Measurements from ENCODE around the gene NUSAP1.
A peak's percentile ranks its signal among the peaks of the same experiment; 100 is the strongest.
"Not testable (repeated sequence)": the region's sequence is repeated elsewhere in the genome, so short reads cannot be mapped to it uniquely, and the experiment has no call there.

Gene NUSAP1

DNA sequence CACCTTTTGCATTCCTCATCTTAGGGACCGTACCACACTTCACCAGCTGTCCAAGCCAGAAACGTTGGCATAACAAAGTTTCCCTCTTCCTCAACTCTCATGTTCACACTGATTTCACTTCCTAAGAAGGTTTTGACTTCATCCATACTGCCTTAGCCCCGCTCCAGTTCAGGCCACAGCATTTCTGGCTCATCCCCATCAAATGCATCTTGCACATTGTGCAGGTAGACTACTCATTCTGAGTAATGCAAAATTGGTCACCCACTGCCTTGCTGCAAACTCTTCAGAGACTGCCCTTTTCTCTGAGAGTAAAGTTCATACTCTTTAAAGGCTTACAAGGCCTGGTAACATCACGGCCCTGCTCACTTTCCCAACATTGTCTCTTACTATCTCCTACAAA, 8.8 kb downstream of the NUSAP1 start:
- Mint-ChIP-seq H3K36me3 (peaks cover 12 to 18% of the 10 kb centered on the region in 2 donors), H3K4me1 (peaks cover 6 to 7% of the 10 kb centered on the region in 2 donors), H3K27ac (no peak overlapping the region), H3K4me3 (no peak overlapping the region), H3K9me3 (no peaks in the 10 kb centered on the region), H3K27me3 (no peaks in the 10 kb centered on the region)
- DNase-seq, result no peak
- ATAC-seq (replicated peaks), result no peak

- DNase-seq, result no peak
- no peaks in the 10 kb centered on the region for H3K27me3 Mint-ChIP-seq
- no peak overlapping the region for H3K4me3 Mint-ChIP-seq
- H3K36me3 Mint-ChIP-seq, result peaks cover 15 to 24% of the 10 kb centered on the region in 2 donors
- no peak overlapping the region for H3K27ac Mint-ChIP-seq
- ATAC-seq (replicated peaks), result no peak
- no peaks in the 10 kb centered on the region for H3K4me1 Mint-ChIP-seq
- H3K9me3 Mint-ChIP-seq, result no peaks in the 10 kb centered on the region
Measured at GRCh38 chr15:41347236-41347635, 14.6 kb downstream of the NUSAP1 start.

DNA sequence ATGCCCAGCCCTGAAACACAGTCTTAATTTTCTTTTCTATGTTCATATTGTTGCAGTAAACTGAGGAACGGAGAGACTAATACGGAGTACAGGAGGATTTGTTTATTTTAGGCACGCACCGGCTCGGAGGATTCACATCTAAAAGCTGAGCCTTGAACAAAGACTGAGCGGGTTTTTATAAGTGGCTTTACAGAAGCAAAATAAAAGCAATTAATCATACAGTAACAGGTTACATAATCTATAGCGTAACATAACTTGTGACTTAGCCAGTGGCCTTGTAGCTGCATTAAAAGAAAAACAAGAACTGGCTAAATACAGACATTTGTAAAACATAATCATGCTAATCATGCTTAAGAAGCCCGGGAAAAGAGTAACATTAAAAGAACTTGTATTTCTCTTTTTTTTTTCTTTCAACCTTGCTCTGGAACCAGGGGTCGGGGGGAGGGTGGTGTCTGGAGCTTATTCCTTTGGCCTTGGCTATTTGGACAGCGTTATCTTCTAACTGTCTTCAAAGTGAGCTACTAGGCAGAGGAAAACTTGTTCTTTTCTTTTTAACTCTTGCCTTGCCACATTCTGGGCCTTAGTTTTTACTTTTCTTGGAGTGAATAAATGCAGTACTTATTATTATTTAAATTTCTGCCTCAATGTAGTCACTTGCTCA, 17.5 kb downstream of the NUSAP1 start:
- ATAC-seq (replicated peaks) (no peak), DNase-seq (no peak)
- Mint-ChIP-seq H3K4me1 (no peaks in the 10 kb centered on the region), H3K27ac (no peak overlapping the region), H3K36me3 (peaks cover 20 to 28% of the 10 kb centered on the region in 2 donors), H3K4me3 (no peak overlapping the region), H3K27me3 (no peaks in the 10 kb centered on the region), H3K9me3 (no peaks in the 10 kb centered on the region)

DNA sequence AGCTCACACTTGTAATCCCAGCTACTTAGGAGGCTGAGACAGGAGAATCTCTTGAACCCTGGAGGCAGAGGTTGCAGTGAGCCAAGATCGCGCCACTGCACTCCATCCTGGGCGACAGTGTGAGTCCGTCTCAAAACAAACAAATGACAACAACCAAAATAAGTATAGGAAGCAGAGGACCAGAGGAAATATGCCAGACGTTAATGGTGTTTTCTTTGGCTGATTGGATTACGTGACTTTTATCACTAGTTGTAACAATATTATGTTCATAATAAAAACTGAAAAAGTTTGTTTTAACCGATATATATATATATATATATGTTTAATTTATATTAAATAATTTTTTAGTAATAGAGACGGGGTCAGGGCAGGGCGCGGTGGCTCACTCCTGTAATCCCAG, 21.7 kb downstream of the NUSAP1 start:
- Mint-ChIP-seq H3K4me3 (no peak overlapping the region), H3K4me1 (no peaks in the 10 kb centered on the region), H3K27me3 (no peaks in the 10 kb centered on the region), H3K27ac (no peak overlapping the region), H3K36me3 (peaks cover 22 to 23% of the 10 kb centered on the region in 2 donors), H3K9me3 (no peaks in the 10 kb centered on the region)
- DNase-seq, result no peak
- no peak for ATAC-seq (replicated peaks)

- Mint-ChIP-seq H3K36me3 (peaks cover 3 to 16% of the 10 kb centered on the region in 2 donors), H3K27me3 (no peaks in the 10 kb centered on the region), H3K27ac (no peak overlapping the region), H3K4me3 (no peak overlapping the region), H3K4me1 (no peaks in the 10 kb centered on the region), H3K9me3 (no peaks in the 10 kb centered on the region)
- DNase-seq (no peak), ATAC-seq (replicated peaks) (no peak)
Measured at GRCh38 chr15:41367418-41367817, 34.7 kb downstream of the NUSAP1 start.

DNA sequence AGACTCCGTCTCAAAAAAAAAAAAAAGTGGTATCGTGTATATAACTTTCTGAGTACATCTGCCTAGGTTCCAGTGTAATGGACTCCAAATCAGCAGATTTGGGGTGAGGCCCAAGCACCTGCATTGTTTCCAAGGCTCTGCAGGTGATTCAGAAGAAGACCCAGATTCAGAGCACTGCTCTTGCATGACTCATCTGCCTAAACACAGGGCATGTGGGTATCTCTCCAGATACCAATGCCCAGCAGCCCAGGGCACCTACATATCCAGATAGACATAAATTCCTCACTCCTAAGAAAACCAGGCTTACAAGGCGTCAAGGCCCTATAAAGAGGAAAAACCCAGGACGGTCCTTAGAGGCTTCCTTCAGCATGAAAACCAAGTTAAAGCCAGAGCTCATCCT, 45.3 kb downstream of the NUSAP1 start:
- Mint-ChIP-seq H3K27me3 (no peaks in the 10 kb centered on the region), H3K9me3 (no peaks in the 10 kb centered on the region), H3K36me3 (peaks cover 8 to 15% of the 10 kb centered on the region in 2 donors), H3K4me3 (no peak overlapping the region), H3K27ac (no peak overlapping the region), H3K4me1 (no peaks in the 10 kb centered on the region)
- no peak for DNase-seq
- ATAC-seq (replicated peaks), result no peak

DNA sequence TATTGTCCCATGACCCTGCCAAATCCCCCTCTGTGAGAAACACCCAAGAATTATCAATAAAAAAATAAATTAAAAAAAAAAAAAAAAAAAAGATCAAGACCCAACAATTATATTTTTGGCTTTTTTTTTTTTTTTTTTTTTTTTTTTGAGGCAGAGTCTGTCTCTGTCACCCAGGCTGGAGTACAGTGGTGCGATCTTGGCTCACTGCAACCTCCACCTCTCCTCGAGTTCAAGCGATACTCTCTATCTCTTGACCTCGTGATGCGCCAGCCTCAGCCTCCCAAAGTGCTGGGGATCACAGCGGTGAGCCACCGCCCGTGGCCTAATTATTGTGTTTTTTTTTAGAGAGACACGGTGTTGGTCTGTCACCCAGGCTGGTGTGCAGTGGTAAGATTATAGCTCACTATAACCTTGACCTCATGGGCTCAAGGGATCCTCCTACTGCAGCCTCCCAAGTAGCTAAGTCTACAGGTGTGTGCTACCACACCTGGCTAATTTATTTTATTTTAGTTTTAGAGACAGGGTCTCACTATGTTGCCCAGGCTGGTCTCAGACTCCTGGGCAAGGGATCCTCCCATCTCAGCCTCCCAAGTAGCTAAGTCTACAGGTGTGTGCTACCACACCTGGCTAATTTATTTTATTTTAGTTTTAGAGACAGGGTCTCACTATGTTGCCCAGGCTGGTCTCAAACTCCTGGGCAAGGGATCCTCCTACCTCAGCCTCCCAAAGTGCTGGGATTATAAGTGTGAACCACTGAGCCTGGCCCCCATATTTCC, 51.5 kb downstream of the NUSAP1 start:
- not testable (repeated sequence) for H3K4me3 Mint-ChIP-seq; H3K27ac Mint-ChIP-seq; H3K9me3 Mint-ChIP-seq; H3K27me3 Mint-ChIP-seq; H3K4me1 Mint-ChIP-seq; ATAC-seq (replicated peaks); DNase-seq
- H3K36me3 Mint-ChIP-seq, result peaks cover 10 to 17% of the 10 kb centered on the region in 2 donors

DNA sequence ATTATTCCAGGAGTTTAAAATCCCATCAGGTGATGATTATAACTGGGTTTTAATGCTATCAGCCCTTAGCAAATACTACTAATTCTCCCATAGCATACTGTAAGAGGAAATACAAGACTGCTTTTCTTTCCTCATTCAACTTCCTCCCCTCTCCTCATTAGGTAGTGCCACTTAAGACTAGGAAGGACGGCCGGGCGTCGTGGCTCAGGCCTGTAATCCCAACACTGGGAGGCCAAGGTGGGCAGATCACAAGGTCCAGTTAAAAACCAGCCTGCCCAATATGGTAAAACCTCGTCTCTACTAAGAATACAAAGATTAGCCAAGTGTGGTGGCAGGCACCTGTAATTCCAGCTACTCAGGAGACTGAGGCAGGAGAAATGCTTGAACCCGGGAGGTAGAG, 55.0 kb downstream of the NUSAP1 start:
- Mint-ChIP-seq H3K36me3 (peaks cover 17% of the 10 kb centered on the region in 2 donors), H3K4me1 (peaks cover 5% of the 10 kb centered on the region in 2 donors), H3K9me3 (no peaks in the 10 kb centered on the region), H3K4me3 (no peak overlapping the region), H3K27ac (no peak overlapping the region), H3K27me3 (no peaks in the 10 kb centered on the region)
- ATAC-seq (replicated peaks), result no peak
- DNase-seq, result no peak

GRCh38 chr15:41392659-41393058, 60.0 kb downstream of the NUSAP1 start:
- ATAC-seq (replicated peaks), result no peak
- H3K36me3 Mint-ChIP-seq, result peaks cover 31 to 34% of the 10 kb centered on the region in 2 donors
- H3K27ac Mint-ChIP-seq, result peak overlapping the region; percentile 20
- H3K4me3 Mint-ChIP-seq, result no peak overlapping the region
- DNase-seq, result no peak
- no peaks in the 10 kb centered on the region for H3K9me3 Mint-ChIP-seq
- H3K4me1 Mint-ChIP-seq, result peaks cover 17 to 19% of the 10 kb centered on the region in 2 donors
- H3K27me3 Mint-ChIP-seq, result no peaks in the 10 kb centered on the region

- H3K4me3 Mint-ChIP-seq, result no peak overlapping the region
- no peaks in the 10 kb centered on the region for H3K9me3 Mint-ChIP-seq
- H3K27ac Mint-ChIP-seq, result no peak overlapping the region
- H3K4me1 Mint-ChIP-seq, result peaks cover 17 to 19% of the 10 kb centered on the region in 2 donors
- no peak for ATAC-seq (replicated peaks)
- H3K27me3 Mint-ChIP-seq, result no peaks in the 10 kb centered on the region
- DNase-seq, result no peak
- H3K36me3 Mint-ChIP-seq, result peaks cover 27 to 29% of the 10 kb centered on the region in 2 donors
Measured at GRCh38 chr15:41394924-41395323, 62.2 kb downstream of the NUSAP1 start.

- ATAC-seq (replicated peaks) (no peak), DNase-seq (no peak)
- Mint-ChIP-seq H3K4me1 (peaks cover 17 to 20% of the 10 kb centered on the region in 2 donors), H3K27ac (peak overlapping the region; percentile 44), H3K9me3 (no peaks in the 10 kb centered on the region), H3K4me3 (no peak overlapping the region), H3K27me3 (no peaks in the 10 kb centered on the region), H3K36me3 (peaks cover 27 to 29% of the 10 kb centered on the region in 2 donors)
Measured at GRCh38 chr15:41396111-41396510, 63.4 kb downstream of the NUSAP1 start.

GRCh38 chr15:41401904-41402267, 69.2 kb downstream of the NUSAP1 start:
- peak overlapping the region; percentile 98 for H3K27ac Mint-ChIP-seq
- DNase-seq (no peak), ATAC-seq (replicated peaks) (no peak)
- H3K4me3 Mint-ChIP-seq, result peak overlapping the region; percentile 95
- H3K4me1 Mint-ChIP-seq, result peaks cover 13 to 14% of the 10 kb centered on the region in 2 donors
- H3K9me3 Mint-ChIP-seq, result no peaks in the 10 kb centered on the region
- H3K36me3 Mint-ChIP-seq, result peaks cover 4% of the 10 kb centered on the region in 2 donors
- no peaks in the 10 kb centered on the region for H3K27me3 Mint-ChIP-seq

DNA sequence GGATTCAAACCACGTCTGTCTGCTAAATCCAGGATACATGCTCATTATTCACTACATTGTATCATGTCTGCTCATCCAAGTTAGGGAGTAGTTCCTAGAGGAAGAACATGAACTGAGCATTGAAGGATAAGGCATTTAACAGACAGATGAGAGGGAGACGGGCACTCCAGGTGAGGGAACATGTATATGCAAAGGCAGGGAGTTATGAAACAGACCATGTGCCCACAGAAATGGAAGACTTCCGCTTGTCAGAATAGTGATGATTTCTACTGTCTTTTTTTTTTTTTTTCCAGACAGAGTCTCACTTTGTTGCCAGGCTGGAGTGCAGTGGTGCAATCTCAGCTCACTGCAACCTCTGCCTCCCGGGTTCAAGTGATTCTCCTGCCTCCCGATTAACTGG, 74.7 kb downstream of the NUSAP1 start:
- H3K27ac Mint-ChIP-seq, result no peak overlapping the region
- H3K27me3 Mint-ChIP-seq, result no peaks in the 10 kb centered on the region
- H3K36me3 Mint-ChIP-seq, result peaks cover 4% of the 10 kb centered on the region in 2 donors
- H3K4me3 Mint-ChIP-seq, result no peak overlapping the region
- no peaks in the 10 kb centered on the region for H3K9me3 Mint-ChIP-seq
- no peak for ATAC-seq (replicated peaks)
- peaks cover 11 to 14% of the 10 kb centered on the region in 2 donors for H3K4me1 Mint-ChIP-seq
- DNase-seq, result no peak

- DNase-seq (no peak), ATAC-seq (replicated peaks) (no peak)
- Mint-ChIP-seq H3K4me3 (no peak overlapping the region), H3K27me3 (no peaks in the 10 kb centered on the region), H3K36me3 (peaks cover 4% of the 10 kb centered on the region in 2 donors), H3K4me1 (peaks cover 8 to 9% of the 10 kb centered on the region in 2 donors), H3K27ac (no peak overlapping the region), H3K9me3 (no peaks in the 10 kb centered on the region)
Measured at GRCh38 chr15:41408234-41408641, 75.6 kb downstream of the NUSAP1 start.

DNA sequence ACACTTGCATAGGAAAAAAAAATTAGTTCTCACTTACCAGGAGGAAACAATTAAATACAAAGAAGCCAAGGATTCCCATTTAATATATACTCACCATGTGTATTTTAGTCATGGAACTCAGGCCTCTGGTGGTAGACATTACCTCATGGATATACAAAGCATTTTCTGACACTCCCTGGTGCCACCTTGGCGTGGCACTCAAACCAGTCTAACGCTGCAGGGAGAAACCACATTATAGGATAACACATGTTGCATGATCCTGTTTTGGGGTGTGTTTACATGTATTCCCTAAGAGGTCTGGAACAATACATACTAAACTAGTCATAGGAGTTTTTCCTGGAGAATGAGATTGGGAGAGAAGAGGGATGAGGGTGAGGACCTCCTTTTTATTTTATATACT, 78.3 kb downstream of the NUSAP1 start:
- no peak for DNase-seq
- ATAC-seq (replicated peaks), result no peak
- Mint-ChIP-seq H3K27ac (no peak overlapping the region), H3K27me3 (no peaks in the 10 kb centered on the region), H3K36me3 (peaks cover 4 to 6% of the 10 kb centered on the region in 2 donors), H3K4me3 (no peak overlapping the region), H3K9me3 (no peaks in the 10 kb centered on the region), H3K4me1 (peaks cover 5 to 9% of the 10 kb centered on the region in 2 donors)

All from stimulated activated naive B cell treated with anti-CD40 and anti-IgM and Interleukin-4, amounts not matched to agents 10 μg/mL and 1 μg/mL and 100 μg/mL, for 72 hours (primary cell).